Measurements from ENCODE around the gene MROH2A.

The MROH2A gene

GRCh38 chr2:233796254-233796653 lies 18.1 kb downstream of the MROH2A start:
- Histone ChIP-seq H3K9ac (no peak overlapping the region), H3K79me2 (no peaks in the 10 kb centered on the region), H3K27ac (no peak overlapping the region), H3K27me3 (ENCODE audit: control insufficient read depth, insufficient read depth, low read length) (no peaks in the 10 kb centered on the region), H3K4me2 (ENCODE audit: low read length) (no peak overlapping the region), H3K36me3 (ENCODE audit: control insufficient read depth, insufficient read depth, low read length) (no peaks in the 10 kb centered on the region), H3K4me1 (no peaks in the 10 kb centered on the region), H3K9me3 (ENCODE audit: control insufficient read depth, low read length) (no peaks in the 10 kb centered on the region), H2AFZ (no peak overlapping the region), H3K4me3 (ENCODE audit: low read depth, low read length) (no peak overlapping the region)
- TF ChIP-seq CTCF (IDR thresholded peaks at IDR 0.05): no peak

- Histone ChIP-seq H3K9me3 (ENCODE audit: control insufficient read depth, low read length) (no peaks in the 10 kb centered on the region), H3K27ac (no peak overlapping the region), H3K4me1 (no peaks in the 10 kb centered on the region), H2AFZ (no peak overlapping the region), H3K79me2 (no peaks in the 10 kb centered on the region), H3K4me3 (ENCODE audit: low read depth, low read length) (no peak overlapping the region), H3K36me3 (ENCODE audit: control insufficient read depth, insufficient read depth, low read length) (no peaks in the 10 kb centered on the region), H3K27me3 (ENCODE audit: control insufficient read depth, insufficient read depth, low read length) (no peaks in the 10 kb centered on the region), H3K4me2 (ENCODE audit: low read length) (no peak overlapping the region), H3K9ac (no peak overlapping the region)
- TF ChIP-seq CTCF (IDR thresholded peaks at IDR 0.05): no peak
These were observed 20.4 kb downstream of the MROH2A start for GRCh38 chr2:233798335-233799086.

- Histone ChIP-seq H3K36me3 (ENCODE audit: control insufficient read depth, insufficient read depth, low read length) (no peaks in the 10 kb centered on the region), H3K4me2 (ENCODE audit: low read length) (no peak overlapping the region), H3K27me3 (ENCODE audit: control insufficient read depth, insufficient read depth, low read length) (no peaks in the 10 kb centered on the region), H2AFZ (no peak overlapping the region), H3K4me1 (no peaks in the 10 kb centered on the region), H3K4me3 (ENCODE audit: low read depth, low read length) (no peak overlapping the region), H3K9ac (no peak overlapping the region), H3K27ac (no peak overlapping the region), H3K79me2 (no peaks in the 10 kb centered on the region), H3K9me3 (ENCODE audit: control insufficient read depth, low read length) (no peaks in the 10 kb centered on the region)
- no peak for TF ChIP-seq CTCF (IDR thresholded peaks at IDR 0.05)
These were observed 21.0 kb downstream of the MROH2A start for GRCh38 chr2:233799087-233799665.

GRCh38 chr2:233799716-233800115 lies 21.6 kb downstream of the MROH2A start:
- Histone ChIP-seq H3K4me1 (no peaks in the 10 kb centered on the region), H3K9me3 (ENCODE audit: control insufficient read depth, low read length) (no peaks in the 10 kb centered on the region), H3K9ac (no peak overlapping the region), H3K27ac (no peak overlapping the region), H3K79me2 (no peaks in the 10 kb centered on the region), H3K4me3 (ENCODE audit: low read depth, low read length) (no peak overlapping the region), H3K4me2 (ENCODE audit: low read length) (no peak overlapping the region), H3K36me3 (ENCODE audit: control insufficient read depth, insufficient read depth, low read length) (no peaks in the 10 kb centered on the region), H3K27me3 (ENCODE audit: control insufficient read depth, insufficient read depth, low read length) (no peaks in the 10 kb centered on the region), H2AFZ (no peak overlapping the region)
- TF ChIP-seq CTCF (IDR thresholded peaks at IDR 0.05): no peak

GRCh38 chr2:233800208-233800607 lies 22.1 kb downstream of the MROH2A start:
- Histone ChIP-seq H3K79me2 (no peaks in the 10 kb centered on the region), H3K9me3 (ENCODE audit: control insufficient read depth, low read length) (no peaks in the 10 kb centered on the region)

More at GRCh38 chr2:233800208-233800607, 22.1 kb downstream of the MROH2A start:
- Histone ChIP-seq H2AFZ (no peak overlapping the region), H3K4me2 (ENCODE audit: low read length) (no peak overlapping the region), H3K9ac (no peak overlapping the region), H3K36me3 (ENCODE audit: control insufficient read depth, insufficient read depth, low read length) (no peaks in the 10 kb centered on the region), H3K4me3 (ENCODE audit: low read depth, low read length) (no peak overlapping the region), H3K4me1 (no peaks in the 10 kb centered on the region), H3K27me3 (ENCODE audit: control insufficient read depth, insufficient read depth, low read length) (no peaks in the 10 kb centered on the region), H3K27ac (no peak overlapping the region)
- TF ChIP-seq CTCF (IDR thresholded peaks at IDR 0.05): no peak
